Airway epithelial cell (primary cell): ENCODE results near the gene SPRR2B. TPM values are rescaled to one million over a fixed set of nuclear protein-coding genes. Genes with fewer than 3 reads are reported as not detected.

ENCODE experiments used
- total RNA-seq: library from RNA; depleted of rRNA; stranded (reverse); fragments of >200 nt; gene quantifications from 2 replicates; pipeline ENCODE4 v1.2.3, GENCODE V29; 2015

SPRR2B gene
- not detected in 2 replicates for total RNA-seq

DNA sequence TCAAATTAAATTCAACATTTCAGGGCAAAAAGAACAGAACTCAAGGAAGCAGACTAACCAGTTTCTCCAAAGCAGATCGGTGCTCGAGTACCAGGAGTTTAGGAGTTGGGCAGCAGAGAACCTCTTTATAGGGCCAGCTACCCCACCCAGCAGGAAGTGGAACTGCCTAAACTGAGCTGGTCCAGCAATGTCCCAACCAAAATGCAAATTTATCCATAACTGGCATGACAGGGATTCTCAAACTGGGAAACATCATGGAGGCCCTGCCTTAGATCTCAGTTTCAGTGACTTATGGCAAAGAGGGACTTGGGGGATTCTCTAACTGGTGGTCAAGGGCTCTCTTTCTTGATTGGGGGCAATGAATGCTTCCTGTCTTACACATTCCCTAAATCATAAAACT, at the start of gene SPRR2B:
Gene SPRR2B, minus strand, starts transcription at position 101 of the 400 bp plus-strand sequence. CDS start 772 bp downstream, outside the sequence.

DNA sequence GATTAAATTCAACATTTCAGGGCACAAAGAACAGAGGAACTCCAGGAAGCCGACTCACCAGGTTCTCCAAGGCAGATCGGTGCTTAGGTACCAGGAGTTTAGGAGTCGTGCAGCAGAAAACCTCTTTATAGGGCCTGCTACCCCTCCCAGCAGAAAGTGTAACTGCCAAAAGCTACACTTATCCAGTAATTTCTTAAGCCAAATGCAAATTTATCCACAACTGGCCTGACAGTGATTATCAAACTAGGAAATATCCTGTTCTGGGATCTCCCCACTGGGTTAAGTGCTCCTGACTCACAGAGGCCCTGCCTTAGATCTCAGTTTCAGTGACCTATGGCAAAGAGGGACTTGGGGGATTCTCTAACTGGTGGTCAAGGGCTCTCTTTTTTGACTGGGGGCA, 42.0 kb upstream of the SPRR2B start, which contains the start of gene SPRR2F:
Gene SPRR2F, minus strand, starts transcription at position 101 of the 400 bp plus-strand sequence. CDS start 783 bp downstream, outside the sequence.

DNA sequence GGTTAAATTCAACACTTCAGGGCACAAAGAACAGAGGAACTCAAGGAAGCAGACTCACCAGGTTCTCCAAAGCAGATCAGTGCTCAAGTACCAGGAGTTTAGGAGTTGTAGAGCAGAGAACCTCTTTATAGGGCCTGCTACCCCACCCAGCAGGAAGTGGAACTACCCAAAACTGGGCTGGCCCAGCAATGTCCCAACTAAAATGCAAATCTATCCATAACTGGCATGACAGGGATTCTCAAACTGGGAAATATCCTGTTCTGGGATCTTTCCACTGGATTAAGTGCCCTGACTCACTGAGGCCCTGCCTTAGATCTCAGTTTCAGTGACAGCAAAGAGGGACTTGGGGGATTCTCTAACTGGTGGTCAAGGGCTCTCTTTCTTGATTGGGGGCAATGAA, 23.0 kb upstream of the SPRR2B start, which contains the start of gene SPRR2E:
Gene SPRR2E, minus strand, starts transcription at position 101 of the 400 bp plus-strand sequence. CDS start 775 bp downstream, outside the sequence.

DNA sequence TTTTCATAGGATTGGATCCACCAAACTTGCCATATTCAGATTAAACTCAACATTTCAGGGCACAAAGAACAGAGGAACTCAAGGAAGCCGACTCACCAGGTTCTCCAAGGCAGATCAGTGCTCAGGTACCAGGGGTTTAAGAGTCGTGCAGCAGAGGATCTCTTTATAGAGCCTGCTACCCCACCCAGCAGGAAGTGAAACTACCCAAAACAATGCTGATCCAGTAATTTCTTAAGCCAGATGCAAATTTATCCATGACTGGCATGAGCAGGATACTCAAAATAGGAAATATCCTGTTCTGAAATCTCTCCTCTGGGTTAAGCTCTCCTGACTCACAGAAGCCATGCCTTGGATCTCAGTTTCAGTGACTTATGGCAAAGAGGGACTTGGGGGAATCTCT, 14.0 kb downstream of the SPRR2B start, which contains the start of gene SPRR2A:
Gene SPRR2A, minus strand, starts transcription at position 138 of the 400 bp plus-strand sequence. CDS start 777 bp downstream, outside the sequence.

DNA sequence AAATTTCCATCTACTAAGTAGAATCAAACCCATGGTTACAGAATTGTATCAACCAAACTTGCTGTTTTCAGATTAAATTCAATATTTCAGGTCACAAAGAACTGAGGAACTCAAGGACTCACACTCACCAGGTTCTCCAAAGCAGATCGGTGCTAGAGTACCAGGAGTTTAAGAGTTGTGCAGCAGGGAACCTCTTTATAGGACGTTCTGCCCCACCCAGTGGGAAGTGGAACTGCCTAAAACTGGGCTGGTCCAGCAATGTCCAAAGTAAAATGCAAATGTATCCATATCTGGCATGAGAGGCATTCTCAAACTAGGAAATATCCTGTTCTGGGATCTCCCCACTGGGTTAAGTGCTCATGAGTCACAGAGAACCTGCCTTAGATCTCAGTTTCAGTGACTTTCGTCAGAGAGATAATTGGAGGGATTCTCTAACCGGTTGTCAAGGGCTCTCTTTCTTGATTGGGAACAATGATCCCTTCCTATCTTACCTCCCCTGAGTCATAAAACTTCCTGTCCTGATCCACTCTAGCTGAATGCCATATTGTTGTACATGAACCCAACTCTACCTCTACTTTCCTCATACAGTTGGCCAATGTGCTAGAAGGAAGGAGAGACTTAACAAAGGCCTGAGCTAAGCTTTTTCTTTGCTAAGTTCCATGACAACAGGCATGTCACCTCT, 30.3 kb downstream of the SPRR2B start, which contains the start of gene SPRR2D:
Gene SPRR2D, minus strand, starts transcription at position 171 of the 682 bp plus-strand sequence. CDS start 774 bp downstream, outside the sequence.

DNA sequence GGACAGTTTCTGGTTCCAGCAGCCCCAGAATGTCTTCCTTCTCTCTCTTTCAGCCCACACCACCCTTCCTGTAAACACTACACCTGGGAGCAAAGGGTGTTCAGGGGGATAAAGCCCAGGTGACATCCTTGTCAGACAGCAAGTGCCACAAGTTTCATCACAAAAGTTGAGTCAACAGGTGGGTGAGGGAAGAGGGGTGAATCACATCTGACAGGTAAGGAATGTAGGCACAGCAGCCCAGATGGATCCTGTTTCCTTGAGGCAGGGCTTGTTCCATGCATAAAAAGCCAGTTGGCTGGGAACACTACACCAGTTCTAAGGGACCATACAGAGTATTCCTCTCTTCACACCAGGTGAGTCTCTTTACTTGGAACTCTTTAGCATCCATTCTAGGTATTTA, 40.5 kb downstream of the SPRR2B start, which contains the start of gene SPRR1B:
Gene SPRR1B, plus strand, starts transcription at position 309 of the 400 bp plus-strand sequence. CDS start 1,143 bp downstream, outside the sequence.

Other genes starting within 250 kb of the SPRR2B start
- not detected in 2 replicates for gene LCE1A, start 244.1 kb downstream of the SPRR2B start, total RNA-seq
- gene LCE6A, start 228.8 kb downstream of the SPRR2B start, total RNA-seq = not detected in 2 replicates
- gene LCE7A, start 211.6 kb downstream of the SPRR2B start, total RNA-seq = not detected in 2 replicates
- not detected in 2 replicates for gene SMCP, start 193.3 kb downstream of the SPRR2B start, total RNA-seq
- gene IVL, start 163.1 kb downstream of the SPRR2B start, total RNA-seq = 46.3 and 60.1 TPM in 2 replicates
- 0.71 TPM in 1 of 2 replicates, not detected in the other for gene SPRR5, start 124.4 kb downstream of the SPRR2B start, total RNA-seq
- not detected in 2 replicates for gene SPRR4, start 101.0 kb downstream of the SPRR2B start, total RNA-seq
- gene SPRR1A, start 87.5 kb downstream of the SPRR2B start, total RNA-seq = 83.3 and 172 TPM in 2 replicates
- 286 and 324 TPM in 2 replicates for gene SPRR3, start 69.9 kb downstream of the SPRR2B start, total RNA-seq
- 1,378 and 2,304 TPM in 2 replicates for gene SPRR1B, start 40.4 kb downstream of the SPRR2B start, total RNA-seq
- gene SPRR2D, start 30.5 kb downstream of the SPRR2B start, total RNA-seq = 14.5 and 17.9 TPM in 2 replicates
- gene SPRR2A, start 14.1 kb downstream of the SPRR2B start, total RNA-seq = 8.3 and 8.4 TPM in 2 replicates
- 5.4 and 6.5 TPM in 2 replicates for gene SPRR2E, start 22.9 kb upstream of the SPRR2B start, total RNA-seq
- gene SPRR2F, start 41.9 kb upstream of the SPRR2B start, total RNA-seq = 0.28 TPM in 1 of 2 replicates, not detected in the other
- not detected in 2 replicates for gene SPRR2G, start 79.3 kb upstream of the SPRR2B start, total RNA-seq
- not detected in 2 replicates for gene LELP1, start 131.8 kb upstream of the SPRR2B start, total RNA-seq
- gene PRR9, start 146.0 kb upstream of the SPRR2B start, total RNA-seq = not detected in 2 replicates
- not detected in 2 replicates for gene LORICRIN, start 188.1 kb upstream of the SPRR2B start, total RNA-seq
- 2.5 and 6.0 TPM in 2 replicates for gene PGLYRP3, start 241.3 kb upstream of the SPRR2B start, total RNA-seq